Ramos (cell line): ENCODE measurements around the gene FAM120B.
"Not testable (repeated sequence)": the region's sequence is repeated elsewhere in the genome, so short reads cannot be mapped to it uniquely, and the experiment has no call there.

Source experiments
- in situ Hi-C: fragments of 300-500 bp; cut with MboI; formaldehyde crosslinking; loops from one replicate; pipeline ENCODE4 v1.14.3; 2022; ENCODE audit warnings: low sequenced_read_pairs; ENCODE audit not compliant: unreplicated experiment

The FAM120B gene

DNA sequence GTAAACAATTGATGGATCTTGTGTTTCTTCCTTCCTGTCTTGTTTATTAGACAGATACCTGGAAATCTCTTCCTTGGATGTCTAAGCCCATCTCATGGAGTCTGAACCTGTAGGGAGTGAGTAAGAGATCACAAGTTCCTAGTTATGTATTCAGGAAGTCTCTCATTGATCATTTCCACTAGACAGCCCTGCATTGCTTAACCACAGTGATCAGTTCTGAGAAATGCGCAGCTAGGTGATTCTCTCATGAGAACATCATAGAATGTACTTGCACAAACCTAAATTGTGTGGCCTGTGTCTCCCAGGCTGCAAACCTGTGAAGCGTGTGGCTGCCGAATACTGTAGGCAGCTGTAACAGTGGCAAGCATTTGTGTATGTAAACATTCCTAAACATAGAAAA lies 39.1 kb downstream of the FAM120B start:
- in situ Hi-C loops = no loop called here

DNA sequence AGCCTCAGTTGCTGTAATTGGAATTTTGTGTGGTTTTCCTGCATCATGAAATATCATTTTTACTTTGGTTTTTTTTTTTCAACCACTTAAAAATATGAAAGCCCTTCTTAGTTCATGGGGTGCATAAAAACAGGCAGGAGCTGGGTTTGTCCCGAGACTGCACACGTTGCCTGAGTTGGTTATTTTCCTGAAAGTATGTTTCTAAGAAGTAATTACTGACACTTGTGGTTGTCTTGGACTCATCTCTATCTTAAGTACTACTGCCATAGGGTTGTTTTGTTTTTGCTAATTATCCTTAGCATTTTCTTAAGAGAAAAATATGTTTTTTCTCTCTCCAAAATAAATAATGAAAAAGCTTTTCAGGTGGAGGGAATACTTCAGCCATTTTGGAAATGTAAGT lies 40.1 kb downstream of the FAM120B start:
- in situ Hi-C loops = no loop called here

DNA sequence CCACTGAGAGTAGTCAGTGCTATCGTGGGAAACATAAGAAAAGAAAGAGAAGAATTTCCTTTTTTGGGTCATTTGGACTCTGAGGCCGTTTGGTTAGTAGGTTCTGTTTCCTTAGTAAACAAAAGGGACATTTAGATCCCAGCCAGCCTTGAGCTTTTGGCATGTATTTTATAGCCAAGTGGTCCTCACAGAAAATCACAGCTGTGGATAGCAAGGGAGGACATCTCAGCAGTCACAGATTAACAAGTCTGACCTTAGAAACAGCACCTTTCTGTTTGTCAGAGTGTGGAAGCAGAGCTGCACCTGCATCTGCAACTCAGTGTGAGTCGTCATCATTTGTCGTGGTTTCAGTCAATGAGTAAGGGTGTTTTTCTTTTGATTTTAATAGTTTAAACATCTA lies 40.5 kb downstream of the FAM120B start:
- in situ Hi-C loops = no loop called here

DNA sequence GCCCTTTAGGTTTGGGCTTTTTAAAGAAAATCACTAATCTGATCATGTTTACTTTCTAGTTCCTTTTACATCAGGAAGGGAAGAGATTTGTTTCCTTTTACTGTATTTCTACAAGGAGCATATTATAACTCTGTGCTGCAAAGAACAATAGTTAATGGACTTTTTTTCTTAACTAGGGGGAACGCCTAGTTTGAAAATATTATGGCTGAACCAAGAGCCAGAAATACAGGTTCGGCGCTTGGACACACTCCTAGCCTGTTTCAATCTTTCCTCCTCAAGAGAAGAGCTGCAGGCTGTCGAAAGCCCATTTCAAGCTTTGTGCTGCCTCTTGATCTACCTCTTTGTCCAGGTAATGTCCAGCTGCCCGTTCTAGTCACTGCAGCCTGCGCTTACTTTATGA lies 41.4 kb downstream of the FAM120B start:
- in situ Hi-C loops = no loop called here

DNA sequence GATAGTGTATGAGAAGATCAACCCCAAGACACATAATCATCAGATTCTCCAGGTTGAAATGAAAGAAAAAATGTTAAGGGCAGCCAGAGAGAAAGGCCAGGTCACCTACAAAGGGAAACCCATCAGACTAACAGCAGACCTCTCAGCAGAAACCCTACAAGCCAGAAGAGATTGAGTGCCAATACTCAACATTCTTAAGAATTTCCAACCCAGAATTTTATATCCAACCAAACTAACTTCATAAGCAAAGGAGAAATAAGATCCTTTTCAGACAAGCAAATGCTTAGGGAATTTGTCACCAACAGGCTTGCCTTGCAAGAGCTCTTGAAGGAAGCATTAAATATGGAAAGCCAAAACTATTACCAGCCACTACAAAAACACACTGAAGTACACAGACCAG lies 44.9 kb downstream of the FAM120B start:
- in situ Hi-C loops = not testable (repeated sequence)

DNA sequence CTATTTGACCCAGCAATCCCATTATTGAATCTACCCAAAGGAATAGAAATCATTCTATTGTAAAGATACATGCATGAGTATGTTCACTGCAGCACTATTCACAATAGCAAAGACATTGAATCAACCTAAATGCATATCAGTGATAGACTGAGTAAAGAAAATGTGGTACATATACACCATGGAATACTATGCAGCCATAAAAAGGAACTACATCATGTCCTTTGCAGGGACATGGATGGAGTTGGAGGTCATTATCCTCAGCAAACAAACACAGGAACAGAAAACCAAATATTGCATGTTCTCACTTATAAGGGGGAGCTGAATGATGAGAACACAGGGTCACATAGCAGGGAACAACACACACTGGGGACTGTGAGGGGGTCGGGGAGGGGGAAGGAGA lies 48.6 kb downstream of the FAM120B start:
- in situ Hi-C loops = not testable (repeated sequence)

DNA sequence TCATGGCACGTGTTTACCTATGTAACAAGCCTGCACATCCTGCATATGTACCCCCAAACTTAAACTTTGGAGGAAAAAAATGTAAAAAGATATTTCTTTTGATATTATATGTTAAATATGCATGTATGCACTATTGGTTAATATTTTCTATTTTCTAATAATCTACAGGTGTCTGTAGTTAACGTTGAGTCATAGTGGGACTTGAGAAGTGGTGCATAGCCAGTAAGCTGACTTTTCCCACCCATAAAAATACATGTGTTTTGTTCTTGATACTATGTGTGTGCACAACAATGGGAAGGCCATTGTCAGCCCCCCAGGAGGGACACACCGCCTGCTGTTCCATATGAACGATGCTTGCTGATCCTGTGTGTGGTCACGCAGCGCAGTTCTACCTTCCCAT lies 49.1 kb downstream of the FAM120B start:
- in situ Hi-C loops = no loop called here

DNA sequence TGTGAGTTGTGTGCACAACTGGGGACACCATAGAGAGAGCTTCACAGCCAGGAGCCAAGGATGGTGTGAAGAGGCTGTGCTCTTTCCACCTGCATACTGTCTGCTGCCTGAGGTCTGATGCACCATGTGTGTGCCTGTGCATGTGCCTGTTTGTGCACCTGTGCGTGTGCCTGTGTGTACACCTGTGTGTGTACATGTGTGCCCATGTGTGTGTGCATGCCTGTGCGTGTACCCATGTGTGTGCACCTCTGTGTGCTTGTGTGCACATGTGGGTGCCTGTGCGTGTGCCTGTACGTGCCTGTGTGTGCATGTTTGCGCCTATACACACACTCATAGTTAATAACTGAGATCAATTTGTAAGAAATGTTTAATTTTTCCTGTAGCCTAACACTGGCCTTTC lies 51.3 kb downstream of the FAM120B start:
- in situ Hi-C loops = no loop called here

DNA sequence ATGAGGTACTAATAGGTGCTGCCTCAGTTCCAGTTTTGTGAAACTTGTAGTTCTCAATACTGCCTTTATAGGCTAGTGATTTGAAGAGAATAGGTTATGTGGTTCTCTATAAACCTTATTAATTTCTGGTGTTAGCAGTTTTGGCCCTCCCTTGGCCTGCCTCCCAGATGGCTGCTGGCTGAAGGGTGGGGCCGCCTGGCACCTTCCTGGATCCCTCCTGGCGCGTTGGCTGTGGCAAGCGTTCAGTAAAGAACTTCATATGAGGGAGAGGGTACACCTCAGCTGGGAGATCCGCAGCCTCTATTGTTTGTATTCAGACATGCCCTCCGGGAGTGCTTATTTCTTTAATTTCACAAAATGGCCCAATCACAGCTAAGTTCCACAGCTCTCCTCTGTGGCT lies 51.9 kb downstream of the FAM120B start:
- in situ Hi-C loops = no loop called here

DNA sequence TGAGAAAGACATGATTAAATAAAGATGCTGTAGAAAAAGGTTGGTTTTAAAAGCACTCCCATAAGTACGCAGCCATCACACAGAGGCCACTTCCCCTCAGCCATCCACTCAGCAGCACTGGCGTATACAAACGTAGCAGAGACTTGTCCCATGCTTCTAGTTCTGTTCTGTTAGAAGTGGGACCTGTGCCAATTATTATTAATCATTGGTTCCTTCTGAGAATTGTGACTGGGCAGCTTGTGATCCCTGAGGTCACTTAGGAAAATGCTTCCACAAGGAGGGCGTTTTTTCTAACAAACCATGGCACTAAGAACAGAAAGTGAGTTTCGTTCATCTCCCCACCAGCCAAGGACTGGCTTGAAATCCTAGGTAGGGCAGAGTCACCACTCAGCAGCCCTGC lies 53.9 kb downstream of the FAM120B start:
- in situ Hi-C loops = no loop called here

DNA sequence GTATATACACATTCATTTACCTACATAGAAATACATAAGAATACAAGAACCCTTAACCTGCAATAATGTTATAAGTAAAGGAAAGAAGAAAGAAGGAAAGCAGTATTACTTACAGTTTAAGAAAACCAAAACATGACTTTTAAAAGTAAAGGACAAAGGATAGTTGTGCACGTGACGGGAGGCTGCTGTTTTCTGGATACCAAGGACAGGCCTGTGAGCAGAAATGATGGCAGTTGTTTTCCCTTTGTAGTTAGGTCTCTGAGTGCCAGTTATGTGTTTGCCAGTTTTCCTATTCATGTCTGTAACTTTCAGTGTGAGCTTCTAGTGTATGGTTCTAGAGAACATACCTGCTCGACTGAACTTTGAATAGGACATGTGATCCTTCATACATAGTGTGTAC lies 54.8 kb downstream of the FAM120B start:
- in situ Hi-C loops = no loop called here

DNA sequence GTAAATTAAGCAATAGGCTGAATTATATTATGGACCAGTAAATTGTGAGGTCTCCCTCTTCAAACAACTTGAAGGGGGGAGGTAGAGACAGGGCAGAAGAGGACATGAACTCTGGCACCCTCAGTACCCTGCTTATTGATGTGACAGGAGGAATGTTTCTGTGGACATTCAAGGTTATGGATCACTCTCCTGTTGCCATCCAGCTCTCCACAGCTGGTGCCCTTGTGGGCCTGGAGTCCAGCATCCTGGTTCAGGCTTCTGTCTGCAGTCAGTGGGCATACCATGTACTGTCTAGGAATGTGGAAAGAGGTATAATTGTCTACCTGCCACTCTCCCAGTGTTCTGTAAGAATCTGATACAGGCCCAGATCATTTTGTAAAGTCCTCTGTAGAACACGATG lies 55.6 kb downstream of the FAM120B start:
- in situ Hi-C loops = no loop called here

DNA sequence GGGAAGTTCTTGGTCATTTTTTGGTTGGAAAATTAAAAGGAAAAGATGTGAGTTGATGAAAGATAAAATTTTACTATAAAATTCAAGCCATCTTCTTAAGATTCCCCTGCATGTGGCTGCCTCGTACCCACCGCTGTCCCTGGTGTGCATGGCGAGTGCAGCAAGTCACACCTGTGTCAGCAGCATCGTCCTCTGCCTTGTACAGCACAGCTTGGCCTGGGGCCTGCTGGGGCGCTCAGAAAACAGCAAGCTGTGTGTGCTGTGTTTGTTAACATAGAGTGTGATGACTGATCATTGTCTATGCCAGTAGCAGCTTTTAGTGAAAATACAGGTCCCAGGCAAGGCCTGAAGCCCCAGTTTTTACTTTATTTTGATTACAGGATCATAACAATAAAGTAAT lies 56.7 kb downstream of the FAM120B start:
- in situ Hi-C loops = no loop called here

DNA sequence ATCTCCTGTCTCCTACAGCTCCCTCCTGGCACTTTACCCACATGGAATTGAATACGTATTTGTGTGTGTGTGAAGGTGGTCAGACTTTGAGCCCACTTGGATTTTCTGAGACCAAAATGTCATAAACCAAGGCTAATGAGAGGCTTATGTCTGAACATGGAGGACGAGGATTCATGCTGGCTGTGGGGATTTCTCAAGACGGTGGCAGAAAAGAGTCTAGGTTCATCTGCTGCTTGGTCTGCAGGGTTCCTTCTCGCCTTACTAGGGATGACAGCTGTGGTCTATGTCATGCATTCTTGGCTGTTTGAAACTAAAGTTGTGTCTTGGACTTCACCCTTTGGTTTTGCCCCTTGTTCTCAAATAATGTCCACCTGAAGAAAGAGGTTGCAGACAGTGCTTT lies 58.6 kb downstream of the FAM120B start:
- in situ Hi-C loops = no loop called here

DNA sequence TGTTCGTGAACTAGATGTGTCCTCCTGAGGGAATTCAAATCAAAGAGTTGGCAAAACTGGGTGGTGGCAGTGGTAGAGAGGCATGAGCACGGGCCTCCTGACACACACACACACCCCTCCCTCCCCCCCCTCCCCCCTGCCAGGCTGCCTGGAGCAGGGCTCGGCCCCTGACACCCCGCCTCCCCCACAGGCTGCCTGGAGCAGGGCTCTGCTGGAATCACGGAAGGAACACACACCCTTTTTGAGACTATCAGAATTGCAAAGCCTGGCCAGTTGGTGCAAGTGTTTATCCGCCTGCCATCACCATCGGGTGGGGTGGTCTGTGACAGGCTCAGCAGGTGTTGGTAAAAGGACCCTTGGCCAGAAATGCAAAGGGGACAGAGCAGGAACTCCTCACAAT lies 59.0 kb downstream of the FAM120B start:
- in situ Hi-C loops = no loop called here

DNA sequence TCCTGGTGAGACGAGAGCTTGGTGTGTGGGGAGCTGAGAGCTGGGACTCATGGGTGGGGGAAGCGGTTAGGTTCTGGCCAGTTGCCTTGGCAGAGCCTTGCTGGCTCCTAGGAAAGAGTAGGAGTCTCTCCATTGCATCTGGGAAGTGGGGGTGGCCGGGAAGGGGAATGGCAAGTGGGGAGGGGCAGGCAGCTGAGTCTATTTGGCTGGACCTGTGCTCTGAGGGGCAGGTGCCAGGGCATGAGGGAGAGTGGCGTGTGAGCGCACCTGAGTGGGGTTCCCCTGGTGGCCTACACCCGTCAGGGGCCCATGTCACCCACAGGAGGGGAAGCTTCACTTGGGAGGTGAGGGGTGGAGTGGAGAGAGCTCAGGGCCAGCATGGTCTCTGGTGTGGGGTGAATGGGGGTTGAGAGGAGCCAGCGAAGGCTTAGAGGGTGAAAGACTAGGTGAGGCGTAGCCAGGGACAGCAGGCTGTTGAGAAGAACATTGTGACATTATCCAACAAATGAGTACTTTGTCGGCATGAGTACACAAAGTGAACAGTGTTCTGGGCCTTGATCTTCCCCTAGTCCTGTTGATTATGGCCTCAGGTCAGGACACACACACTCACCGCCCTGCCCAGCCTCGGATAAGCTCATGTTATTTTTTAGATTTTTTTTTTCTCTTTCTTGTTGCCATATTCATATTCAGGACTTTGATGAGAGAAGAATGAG lies 59.8 kb downstream of the FAM120B start:
- in situ Hi-C loops = no loop called here

DNA sequence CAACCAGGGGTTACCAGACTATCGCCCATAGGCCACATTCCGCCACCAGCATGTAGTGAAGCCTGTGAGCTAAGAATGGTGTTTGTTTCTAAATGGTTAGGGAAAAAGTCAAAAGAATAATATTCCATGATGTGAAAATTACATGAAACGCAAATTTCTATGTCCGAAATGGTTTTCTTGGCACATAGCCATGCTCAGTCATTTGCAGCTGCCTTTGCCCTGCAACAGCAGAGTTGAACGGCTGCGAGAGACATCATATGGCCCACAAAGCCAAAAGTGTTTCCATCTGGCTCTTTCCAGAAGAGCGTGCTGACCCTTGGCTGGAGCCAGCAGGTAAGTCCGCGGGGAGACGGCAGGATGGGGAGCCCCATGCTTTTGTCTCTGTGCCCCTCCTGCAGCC lies 60.7 kb downstream of the FAM120B start:
- in situ Hi-C loops = no loop called here

DNA sequence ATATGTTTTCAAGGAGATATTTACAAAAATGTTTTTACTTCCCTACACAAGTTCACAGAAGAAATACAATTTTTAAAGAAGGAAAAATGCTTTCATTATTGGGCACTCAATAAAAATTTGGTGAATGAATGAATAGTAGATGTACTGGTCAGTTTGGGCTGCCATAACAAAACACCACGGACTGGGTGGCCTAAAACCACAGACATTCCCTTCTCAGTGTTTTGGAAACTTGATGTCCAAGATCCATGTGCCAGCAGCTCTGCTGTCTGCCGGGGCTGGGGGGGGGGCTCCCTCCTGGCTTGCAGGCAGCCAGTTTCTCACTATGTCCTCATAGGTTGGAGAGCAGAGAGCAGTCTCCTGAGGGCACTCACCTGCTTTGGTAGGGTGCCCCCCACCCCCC lies 62.0 kb downstream of the FAM120B start:
- in situ Hi-C loops = no loop called here

DNA sequence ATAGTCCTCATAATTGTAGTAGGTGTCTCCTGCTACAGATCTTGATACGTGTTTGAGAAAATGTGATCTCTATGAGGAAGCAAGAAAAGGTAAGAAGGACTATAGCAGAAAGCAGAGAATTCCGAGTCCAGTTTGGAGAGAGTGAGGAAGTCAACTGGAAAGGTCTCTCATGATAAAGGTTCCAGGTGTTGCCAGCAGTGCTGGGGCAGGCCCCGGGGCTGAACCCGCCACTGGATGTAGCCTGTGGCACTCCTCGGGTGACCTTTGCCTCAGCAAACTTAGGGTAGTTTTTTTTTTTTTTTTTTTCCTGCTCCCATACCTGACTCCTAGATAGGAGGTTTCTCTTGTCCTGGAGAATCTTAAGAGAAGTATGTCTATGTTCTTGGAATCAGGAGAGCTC lies 62.8 kb downstream of the FAM120B start:
- in situ Hi-C loops = no loop called here

DNA sequence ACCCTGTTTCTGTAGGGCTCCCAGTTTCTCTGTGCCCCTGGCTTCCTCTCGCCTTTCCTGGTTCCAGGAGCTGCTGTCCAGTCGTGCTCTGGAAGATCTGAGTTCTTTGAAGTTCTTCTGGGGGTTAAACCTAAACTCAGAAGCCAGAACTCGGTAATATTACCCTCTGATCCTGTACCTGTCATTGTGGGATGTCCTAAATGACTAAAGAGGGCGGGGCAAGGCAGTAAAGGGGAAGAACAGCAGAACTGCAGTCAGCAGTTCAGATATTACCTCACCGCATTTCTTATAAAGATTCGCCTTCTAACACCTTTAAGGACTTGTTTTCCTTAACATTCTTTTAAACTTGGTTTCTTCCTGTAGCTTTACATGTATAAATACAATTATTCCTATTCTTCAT lies 63.9 kb downstream of the FAM120B start:
- in situ Hi-C loops = no loop called here

DNA sequence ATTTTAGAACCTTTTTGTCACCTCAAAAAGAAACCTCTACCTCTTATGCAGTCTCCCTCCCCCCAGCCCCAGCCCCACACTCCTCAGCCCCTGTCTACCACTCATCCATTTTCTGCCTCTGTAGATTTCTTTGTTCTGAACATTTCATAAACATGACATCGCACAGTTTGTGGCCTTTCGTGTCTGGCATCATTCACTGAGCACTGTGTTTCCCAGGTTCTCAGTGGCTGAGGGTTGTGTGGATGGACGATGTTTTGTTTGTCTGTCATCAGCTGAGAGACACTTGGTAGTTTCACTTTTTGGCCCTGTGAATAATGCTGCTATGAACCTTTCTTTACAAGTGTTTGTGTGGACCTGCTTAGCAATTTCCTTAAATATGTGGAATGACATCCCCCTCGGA lies 64.5 kb downstream of the FAM120B start:
- in situ Hi-C loops = no loop called here

DNA sequence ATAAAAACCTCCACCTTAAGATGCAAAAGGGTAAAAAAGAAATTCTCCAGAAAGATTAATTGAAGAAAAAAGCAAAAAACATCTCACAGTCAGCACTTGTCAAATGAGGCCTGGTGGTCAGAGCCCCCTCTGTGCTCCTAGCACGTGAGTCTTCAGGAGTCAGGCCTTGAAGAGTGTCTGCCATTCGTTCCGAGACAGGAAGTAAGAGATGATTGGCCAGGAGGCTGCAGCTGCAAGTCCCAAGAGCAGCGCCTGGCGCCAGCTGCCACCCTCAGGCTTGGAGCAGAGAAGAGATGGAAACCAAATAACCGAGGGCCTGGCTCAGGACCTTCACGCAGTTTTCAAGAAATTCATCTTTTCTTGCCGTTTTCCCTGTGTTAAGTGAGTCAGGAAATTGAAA lies 65.0 kb downstream of the FAM120B start:
- in situ Hi-C loops = no loop called here
